GM10266 (cell line): ENCODE results near the gene PPL.
"Not testable (repeated sequence)": the region's sequence is repeated elsewhere in the genome, so short reads cannot be mapped to it uniquely, and the experiment has no call there.

Experiments
- DNase-seq: peaks from one replicate; pipeline ENCODE4 v3.0.0; 2012; ENCODE audit errors: extremely low spot score
- TF ChIP-seq, protein P1 (sequence below): IDR thresholded peaks from 2 replicates; pipeline ENCODE4 v1.5.1; 2012; ENCODE audit warnings: mild to moderate bottlenecking, low read depth; ENCODE audit not compliant: control insufficient read depth, insufficient read depth; ENCODE audit errors: missing control alignments

The PPL gene

DNA sequence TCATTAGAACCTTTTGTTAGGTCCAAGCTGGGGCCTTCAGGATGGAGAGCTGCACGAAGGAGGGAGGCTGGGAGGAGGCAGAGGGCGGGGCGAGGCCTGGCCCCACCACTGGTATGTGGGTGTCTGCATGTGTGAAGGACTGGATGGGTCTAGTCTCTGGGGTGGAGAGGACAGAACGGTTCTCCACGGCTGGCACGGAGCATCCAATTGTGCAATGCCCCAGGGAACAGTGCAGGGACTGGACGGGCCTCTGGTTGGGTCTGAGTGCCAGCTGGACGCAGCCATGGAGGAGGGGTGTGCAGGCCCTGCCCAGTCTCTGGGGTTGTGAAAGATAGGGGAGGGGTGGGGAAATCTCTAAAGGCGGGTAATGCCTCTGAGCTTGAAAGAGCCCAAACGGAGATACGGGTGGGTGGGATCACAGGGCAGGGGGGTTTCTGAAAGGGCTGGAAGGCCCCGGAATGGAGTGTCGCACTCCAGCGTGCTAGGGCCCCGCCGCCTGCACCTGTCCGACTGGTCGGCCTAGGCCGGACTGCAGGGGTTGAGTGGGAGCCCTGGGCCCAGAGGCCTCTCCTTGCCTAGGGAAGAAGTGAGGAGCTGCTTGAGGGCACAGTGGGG is 1.6 kb downstream of the PPL start:
- TF ChIP-seq, protein P1, sequence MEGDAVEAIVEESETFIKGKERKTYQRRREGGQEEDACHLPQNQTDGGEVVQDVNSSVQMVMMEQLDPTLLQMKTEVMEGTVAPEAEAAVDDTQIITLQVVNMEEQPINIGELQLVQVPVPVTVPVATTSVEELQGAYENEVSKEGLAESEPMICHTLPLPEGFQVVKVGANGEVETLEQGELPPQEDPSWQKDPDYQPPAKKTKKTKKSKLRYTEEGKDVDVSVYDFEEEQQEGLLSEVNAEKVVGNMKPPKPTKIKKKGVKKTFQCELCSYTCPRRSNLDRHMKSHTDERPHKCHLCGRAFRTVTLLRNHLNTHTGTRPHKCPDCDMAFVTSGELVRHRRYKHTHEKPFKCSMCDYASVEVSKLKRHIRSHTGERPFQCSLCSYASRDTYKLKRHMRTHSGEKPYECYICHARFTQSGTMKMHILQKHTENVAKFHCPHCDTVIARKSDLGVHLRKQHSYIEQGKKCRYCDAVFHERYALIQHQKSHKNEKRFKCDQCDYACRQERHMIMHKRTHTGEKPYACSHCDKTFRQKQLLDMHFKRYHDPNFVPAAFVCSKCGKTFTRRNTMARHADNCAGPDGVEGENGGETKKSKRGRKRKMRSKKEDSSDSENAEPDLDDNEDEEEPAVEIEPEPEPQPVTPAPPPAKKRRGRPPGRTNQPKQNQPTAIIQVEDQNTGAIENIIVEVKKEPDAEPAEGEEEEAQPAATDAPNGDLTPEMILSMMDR: no peak
- DNase-seq: no peak

DNA sequence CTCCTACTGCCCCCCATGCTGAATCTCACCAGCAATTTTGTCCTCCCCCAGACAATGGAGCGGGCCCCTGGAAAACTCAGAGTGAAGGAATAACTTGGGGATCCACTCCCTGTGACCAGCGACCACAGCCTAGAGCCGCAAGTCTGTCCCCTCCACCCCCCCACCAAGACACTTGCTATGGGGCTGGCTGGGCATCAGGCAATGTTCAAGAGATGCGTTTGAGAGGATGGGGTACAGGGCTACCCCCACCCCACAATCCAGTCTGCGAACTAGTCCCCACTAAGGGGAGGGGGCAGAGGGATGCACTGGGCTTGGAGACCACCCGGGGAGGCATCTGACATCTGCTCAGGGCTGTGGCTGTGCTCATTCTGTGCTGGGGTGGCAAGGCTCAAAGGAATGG is 2.4 kb downstream of the PPL start:
- TF ChIP-seq, protein P1: no peak
- no peak for DNase-seq

GRCh38 chr16:4933871-4934395 is 3.0 kb downstream of the PPL start:
- DNase-seq: no peak
- TF ChIP-seq, protein P1: no peak

- TF ChIP-seq, protein P1: no peak
- no peak for DNase-seq
These were observed 3.5 kb downstream of the PPL start for GRCh38 chr16:4933433-4933832.

- TF ChIP-seq, protein P1: no peak
- DNase-seq: no peak
These were observed 5.6 kb downstream of the PPL start for GRCh38 chr16:4931381-4931780.

DNA sequence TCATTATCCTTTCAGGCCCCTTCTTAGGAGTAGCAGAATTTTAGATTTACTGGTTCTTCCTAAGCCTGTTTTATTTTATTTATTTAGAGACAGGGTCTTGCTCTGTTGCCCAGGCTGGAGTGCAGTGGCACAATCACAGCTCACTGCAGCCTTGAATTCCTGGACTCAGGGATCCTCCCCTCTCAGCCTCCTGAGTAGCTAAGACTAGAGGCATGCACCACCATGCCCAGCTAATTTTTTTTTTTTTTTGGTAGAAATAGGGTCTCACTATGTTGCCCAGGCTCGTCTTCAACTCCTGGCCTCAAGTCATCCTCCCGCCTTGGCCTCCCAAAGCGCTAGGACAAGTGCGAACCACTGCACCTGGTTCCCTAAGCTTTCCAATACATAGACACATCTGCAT is 7.3 kb downstream of the PPL start:
- DNase-seq: not testable (repeated sequence)

GRCh38 chr16:4928227-4928626 is 8.7 kb downstream of the PPL start:
- DNase-seq: no peak
- TF ChIP-seq, protein P1: no peak

- TF ChIP-seq, protein P1: no peak
- no peak for DNase-seq
These were observed 9.3 kb downstream of the PPL start for GRCh38 chr16:4927661-4928060.
